ENCODE results near the gene CELF4. TPM values are rescaled to one million over a fixed set of nuclear protein-coding genes. Genes with fewer than 3 reads are reported as not detected.

The CELF4 gene
- total and polyA plus RNA-seq, 2 of the 4 experiments (the other 2 are of a cell fraction), result not detected

DNA sequence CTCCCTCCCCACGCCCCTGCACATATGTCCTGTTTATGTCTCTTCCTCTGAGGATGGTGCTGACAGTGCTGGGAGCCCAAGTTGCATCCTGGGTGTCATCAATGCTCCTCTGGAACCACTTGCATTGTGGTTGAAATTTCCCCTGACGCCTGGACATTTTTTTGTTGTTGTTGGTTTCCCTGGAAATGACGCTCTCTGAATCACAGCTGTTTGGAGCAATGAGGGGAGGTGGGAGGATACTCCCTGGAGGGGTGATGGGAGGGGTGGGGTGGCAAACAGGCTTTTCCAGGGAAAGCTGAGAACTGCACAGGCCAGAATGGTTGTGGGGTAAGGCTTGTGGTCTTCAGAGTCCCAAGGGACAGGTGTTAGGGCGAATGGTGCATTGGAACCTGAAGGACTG, 29.6 kb downstream of the CELF4 start:
- no peaks in the 10 kb centered on the region for H4K20me1 ChIP-seq (ENCODE audit: insufficient read depth, low read length)

More for the DNA sequence above, 29.6 kb downstream of the CELF4 start:
- H3K14ac ChIP-seq (replicated peaks; ENCODE audit: low read depth, low read length), result no peak overlapping the region
- no peaks in the 10 kb centered on the region for H3K4me1 ChIP-seq (ENCODE audit: control insufficient read depth, insufficient read depth, low read length)
- no peaks in the 10 kb centered on the region for H3K36me3 ChIP-seq (ENCODE audit: control insufficient read depth, insufficient read depth, low read length)
- no peak overlapping the region for H3K4me2 ChIP-seq (ENCODE audit: low read depth, low read length)
- no peak overlapping the region for H2BK20ac ChIP-seq (ENCODE audit: low read depth, low read length)
- H3K9ac ChIP-seq (ENCODE audit: low read depth, low read length), result no peak overlapping the region
- no peaks in the 10 kb centered on the region for H3K9me3 ChIP-seq (ENCODE audit: control insufficient read depth, insufficient read depth, low read length)
- BruUV-seq (replicated peaks), result no TSS peak
- no peak overlapping the region for H3K23ac ChIP-seq (ENCODE audit: low read depth, low read length)
- no peak overlapping the region for H3K4ac ChIP-seq (ENCODE audit: low read depth, low read length)
- H4K8ac ChIP-seq (ENCODE audit: low read depth in 2 of 2, low read length in 2 of 2), result no peak overlapping the region
- no peak for ATAC-seq (ENCODE audit: low read depth)
- CTCF ChIA-PET, result no interaction called here
- dilution Hi-C loops (cut with HindIII; ENCODE audit: low sequenced_read_pairs, unreplicated experiment) (no loop called here), intact Hi-C loops (cut with micrococcal nuclease) (loop anchor here (5.0 kb wide), 2 partner anchors 214 to 594 kb away; no protein-coding TSS in a partner anchor), in situ Hi-C loops (cut with MboI; ENCODE audit: low sequenced_read_pairs) (loop anchor here (5.0 kb wide), 1 partner anchor 149 kb away; no protein-coding TSS in a partner anchor)
- H2AFZ ChIP-seq (replicated peaks; ENCODE audit: low read length, poor library complexity), result no peak overlapping the region
- no peak overlapping the region for H2BK120ac ChIP-seq (ENCODE audit: low read depth, low read length)
- H3K4me3 ChIP-seq (ENCODE audit: insufficient read depth, low read depth, low read length), result no peak overlapping the region
- H2AK5ac ChIP-seq (ENCODE audit: low read depth, low read length), result no peak overlapping the region
- H2BK15ac ChIP-seq (ENCODE audit: low read depth, low read length), result no peak overlapping the region
- no peak overlapping the region for H3K18ac ChIP-seq (ENCODE audit: low read depth, low read length)
- POLR2A ChIA-PET (ENCODE audit: unreplicated experiment), result no interaction called here
- H3K79me1 ChIP-seq (ENCODE audit: low read depth in 1 of 2, low read length in 2 of 2), result no peaks in the 10 kb centered on the region
- TF ChIP-seq SMC3 (IDR thresholded peaks at IDR 0.05; ENCODE audit: low read depth, low read length) (no peak), MXI1 (IDR thresholded peaks at IDR 0.05; ENCODE audit: borderline replicate concordance, low read depth, low read length) (no peak), MAZ (IDR thresholded peaks at IDR 0.05; ENCODE audit: borderline replicate concordance, low read depth, low read length) (no peak), NFE2L2 (IDR thresholded peaks at IDR 0.05; ENCODE audit: low read depth, low read length) (no peak)
- H3K9me1 ChIP-seq (ENCODE audit: insufficient read depth, low read length), result no peaks in the 10 kb centered on the region
- H4K5ac ChIP-seq (ENCODE audit: low read depth, low read length), result no peak overlapping the region
- H2BK5ac ChIP-seq (ENCODE audit: low read depth, low read length, poor library complexity, severe bottlenecking), result no peak overlapping the region
- no peak overlapping the region for H4K91ac ChIP-seq (ENCODE audit: insufficient read depth, low read depth, low read length)
- no peak overlapping the region for H3K27ac ChIP-seq (ENCODE audit: insufficient read depth, low read length)
- H3K56ac ChIP-seq (ENCODE audit: extremely low read depth, insufficient read depth, low read length), result no peak overlapping the region
- WGBS, 2 experiments (ENCODE audit: extremely low coverage in 2 of 2, insufficient read length in 1 of 2), result 67% methylated on average over 1 of the region's 4 CpGs; no CpG with 5 or more reads in 1 of the 2 experiments
- H3K27me3 ChIP-seq (ENCODE audit: control insufficient read depth, insufficient read depth, low read length), result peaks cover 28% of the 10 kb centered on the region; the same call in 1 of the 2 replicates
- no peak for DNase-seq
- no peak overlapping the region for H2AK9ac ChIP-seq (replicated peaks; ENCODE audit: low read depth, low read length, poor library complexity)
